IPS DF 19.7 (cell line): ENCODE data around the gene EMX1.

Source experiments
- DNase-seq: peaks from one replicate; pipeline ENCODE4 v3.0.0-alpha.2; 2013; ENCODE audit warnings: low read depth, low spot score

Gene EMX1

GRCh38 chr2:72924353-72925240, 7.3 kb downstream of the EMX1 start:
- DNase-seq: no peak

DNA sequence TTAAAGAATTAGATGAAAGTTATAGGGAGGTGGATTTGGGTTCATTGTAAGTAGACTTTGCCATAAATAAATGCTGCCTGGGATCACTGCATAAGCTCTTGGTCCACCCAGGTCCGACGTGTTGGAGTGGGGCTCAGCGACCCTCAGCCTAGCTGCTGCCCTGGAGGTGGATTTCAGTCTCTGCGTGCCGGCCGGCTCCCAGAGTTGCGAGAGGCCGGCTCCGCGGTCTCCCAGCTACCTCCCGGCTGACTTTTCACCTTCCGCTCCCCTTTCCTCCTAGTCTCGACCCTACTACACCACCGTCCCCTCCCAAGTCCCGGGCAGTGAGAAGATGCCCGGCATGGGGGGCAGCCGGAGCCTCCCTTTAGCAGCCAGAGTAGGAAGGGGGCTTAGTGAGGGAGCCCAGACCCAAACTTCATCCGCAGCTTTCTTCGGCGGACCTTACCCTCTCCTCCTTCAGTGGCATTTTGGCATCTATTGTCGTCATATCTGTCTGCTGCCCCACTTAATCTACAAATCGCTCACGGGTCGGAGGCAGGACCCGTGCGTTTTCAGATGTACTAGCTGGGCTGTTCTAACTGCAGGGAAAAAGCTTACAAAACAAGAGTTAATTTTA, 8.1 kb downstream of the EMX1 start:
- DNase-seq: no peak

GRCh38 chr2:72926368-72926767, 9.0 kb downstream of the EMX1 start:
- no peak for DNase-seq

DNA sequence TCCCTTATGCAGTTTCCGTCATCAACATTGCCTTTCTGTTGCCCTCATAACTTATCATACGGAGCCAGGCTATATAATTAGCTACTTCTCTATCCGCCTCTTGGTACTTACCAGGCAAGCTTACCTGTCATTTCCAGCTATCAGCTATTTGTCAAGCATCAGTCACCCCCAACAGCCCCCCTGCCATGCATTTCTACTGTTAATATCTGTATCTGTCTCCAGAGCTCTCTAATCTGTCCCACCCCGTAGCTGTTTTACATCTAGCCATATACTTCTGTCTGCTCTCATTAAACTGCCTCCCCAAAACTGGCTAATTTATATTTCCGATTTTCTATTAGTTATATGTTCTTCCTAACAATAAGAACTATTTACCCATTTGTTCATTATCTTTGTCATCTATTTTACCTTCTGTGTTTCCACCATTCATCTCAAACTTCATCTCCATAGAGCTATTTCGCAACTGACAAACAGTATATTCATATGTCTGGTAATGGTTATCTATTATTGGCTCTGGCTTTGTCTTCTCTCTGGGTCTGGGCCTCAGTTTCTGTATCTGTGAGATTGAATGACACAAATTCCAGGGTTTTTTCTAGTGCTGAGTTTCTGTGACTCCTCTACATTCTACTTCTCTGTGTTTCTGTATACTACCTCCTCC, 9.6 kb downstream of the EMX1 start:
- no peak for DNase-seq

DNA sequence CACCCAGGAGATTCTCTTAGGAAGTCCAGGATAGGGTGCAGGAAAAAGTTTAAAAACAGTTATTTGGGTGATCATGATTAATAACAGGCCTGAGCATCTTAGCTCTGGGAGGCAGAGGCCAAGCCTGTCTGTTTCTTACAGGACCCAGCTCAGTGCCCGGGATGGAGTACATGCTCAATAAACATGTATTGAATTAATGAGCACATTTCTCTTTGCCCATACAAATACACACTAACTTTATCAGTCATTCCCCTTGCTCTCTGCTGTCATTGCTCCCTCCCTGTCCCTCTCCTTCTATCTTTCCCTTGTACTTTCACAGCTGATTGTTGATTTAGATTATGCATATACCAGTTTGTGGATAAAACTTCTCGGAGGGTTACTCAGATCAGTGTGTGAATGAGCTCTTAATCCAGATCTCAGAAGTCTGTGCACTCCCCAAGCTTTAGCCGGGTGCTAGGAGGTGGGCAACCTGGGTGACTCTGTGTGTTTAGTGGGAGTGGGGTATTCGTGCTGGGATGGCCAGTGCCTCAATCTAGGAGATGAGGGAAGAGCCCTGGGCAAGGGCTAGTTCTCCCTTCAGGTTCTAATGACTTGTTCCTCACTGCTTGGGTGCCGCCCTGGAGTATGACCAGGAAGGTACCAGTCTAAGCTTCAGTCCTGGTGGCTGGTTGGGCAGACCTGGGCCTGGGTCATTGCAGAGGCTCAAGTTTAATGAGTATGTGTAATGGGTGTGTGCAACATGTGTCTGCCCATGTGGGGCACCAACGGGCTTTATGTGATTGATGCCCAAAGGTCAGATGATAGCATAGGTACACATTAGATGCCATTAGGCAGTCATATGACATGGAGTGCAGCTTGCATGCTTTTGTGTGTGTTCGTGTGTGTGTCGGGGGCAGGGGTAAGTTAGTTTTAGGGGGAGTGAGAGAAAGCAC, 10.6 kb downstream of the EMX1 start:
- DNase-seq: no peak

DNA sequence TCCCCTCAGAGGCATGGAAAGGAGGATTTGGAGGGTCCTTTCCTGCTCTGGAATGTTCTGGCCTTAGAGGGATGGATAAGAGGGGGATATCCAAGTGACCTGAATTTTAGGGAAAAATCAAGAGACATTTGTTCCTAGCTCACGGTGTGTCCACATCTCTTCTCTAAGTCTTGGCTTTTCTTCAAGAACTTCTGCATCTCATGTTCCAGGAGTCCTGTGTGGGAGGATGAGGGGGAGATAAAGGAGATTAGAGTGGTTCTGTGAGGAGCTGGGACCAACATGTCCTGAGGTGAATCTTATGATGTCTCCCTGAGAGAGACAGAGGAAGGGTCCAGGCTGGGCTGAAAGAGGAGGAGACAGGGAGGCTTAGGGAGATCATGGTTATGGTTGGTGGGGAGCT, 11.7 kb downstream of the EMX1 start:
- DNase-seq: no peak

DNA sequence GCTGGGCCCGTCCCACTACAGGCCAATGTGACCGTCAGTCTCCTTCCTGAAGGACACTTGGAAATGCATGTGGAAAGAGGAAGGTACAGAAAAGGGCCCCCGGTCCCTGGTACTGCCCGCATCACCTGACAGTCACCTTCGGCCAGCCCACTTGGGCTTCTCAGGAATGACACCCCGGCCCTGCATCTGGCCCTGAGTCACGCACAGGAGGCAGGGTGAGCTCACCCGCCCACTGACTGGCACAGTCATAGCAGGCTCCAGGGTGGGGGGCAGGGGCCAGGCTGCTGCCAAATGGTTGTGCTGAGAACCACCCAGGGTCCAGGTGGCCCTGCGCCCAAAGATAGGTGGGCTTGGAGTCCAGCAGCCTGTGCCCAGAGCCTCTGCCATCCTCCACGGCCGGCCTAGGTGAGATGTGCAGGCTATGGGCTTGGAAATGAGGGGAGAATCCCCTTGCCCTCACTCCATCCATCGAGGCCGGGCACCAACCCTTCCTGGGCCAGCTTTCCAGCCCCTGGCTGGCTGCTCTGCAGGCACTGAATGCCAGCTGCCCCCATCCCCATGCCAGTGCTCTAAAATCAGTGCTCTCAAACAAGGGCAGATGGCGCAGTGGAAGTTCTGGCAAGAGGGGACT, 14.1 kb downstream of the EMX1 start:
- no peak for DNase-seq

DNA sequence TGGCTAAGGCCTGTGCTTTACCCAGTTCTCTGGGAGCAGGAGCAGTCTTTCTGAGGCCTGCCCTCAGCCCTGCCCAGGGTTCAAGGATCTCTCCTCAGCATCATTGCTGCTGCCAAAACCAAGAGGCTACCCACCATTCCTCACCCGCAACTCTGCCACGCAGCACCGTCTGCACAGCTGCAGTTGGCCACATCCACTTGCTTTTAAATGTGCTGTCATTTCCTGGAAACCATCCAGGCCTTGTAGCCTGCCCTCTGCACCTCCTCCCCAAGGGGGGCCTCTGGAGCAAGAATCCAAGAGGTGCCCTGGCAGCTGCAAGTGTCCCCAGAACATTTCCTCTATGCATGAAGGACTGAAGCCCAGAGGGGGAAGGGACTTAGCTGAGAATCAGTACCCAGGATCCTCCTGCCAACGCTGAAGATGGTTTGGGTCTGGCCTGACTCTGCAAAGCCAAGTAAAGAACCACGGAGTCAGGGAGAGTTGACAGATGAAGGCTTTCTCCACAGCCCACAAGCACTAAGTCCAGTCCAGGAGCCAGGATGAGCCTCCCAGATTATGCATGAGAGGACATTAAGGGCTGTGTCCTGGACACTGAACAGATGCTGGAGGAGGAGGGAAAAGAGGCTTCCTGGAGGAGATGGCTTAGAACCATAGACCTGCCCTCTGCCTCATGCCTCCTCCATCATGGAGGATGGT, 14.9 kb downstream of the EMX1 start:
- no peak for DNase-seq

DNA sequence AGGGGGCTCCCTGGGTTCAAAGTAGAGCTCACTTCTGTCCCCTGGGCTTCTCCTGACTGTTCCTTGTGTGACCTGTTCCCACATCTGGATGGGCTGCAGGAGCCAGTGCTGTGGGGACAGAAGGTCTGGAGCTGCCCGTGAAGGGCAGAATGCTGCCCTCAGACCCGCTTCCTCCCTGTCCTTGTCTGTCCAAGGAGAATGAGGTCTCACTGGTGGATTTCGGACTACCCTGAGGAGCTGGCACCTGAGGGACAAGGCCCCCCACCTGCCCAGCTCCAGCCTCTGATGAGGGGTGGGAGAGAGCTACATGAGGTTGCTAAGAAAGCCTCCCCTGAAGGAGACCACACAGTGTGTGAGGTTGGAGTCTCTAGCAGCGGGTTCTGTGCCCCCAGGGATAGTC, 15.5 kb downstream of the EMX1 start:
- DNase-seq: no peak

GRCh38 chr2:72933207-72933606, 15.9 kb downstream of the EMX1 start:
- DNase-seq: no peak

DNA sequence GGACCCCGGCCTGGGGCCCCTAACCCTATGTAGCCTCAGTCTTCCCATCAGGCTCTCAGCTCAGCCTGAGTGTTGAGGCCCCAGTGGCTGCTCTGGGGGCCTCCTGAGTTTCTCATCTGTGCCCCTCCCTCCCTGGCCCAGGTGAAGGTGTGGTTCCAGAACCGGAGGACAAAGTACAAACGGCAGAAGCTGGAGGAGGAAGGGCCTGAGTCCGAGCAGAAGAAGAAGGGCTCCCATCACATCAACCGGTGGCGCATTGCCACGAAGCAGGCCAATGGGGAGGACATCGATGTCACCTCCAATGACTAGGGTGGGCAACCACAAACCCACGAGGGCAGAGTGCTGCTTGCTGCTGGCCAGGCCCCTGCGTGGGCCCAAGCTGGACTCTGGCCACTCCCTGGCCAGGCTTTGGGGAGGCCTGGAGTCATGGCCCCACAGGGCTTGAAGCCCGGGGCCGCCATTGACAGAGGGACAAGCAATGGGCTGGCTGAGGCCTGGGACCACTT, 16.4 kb downstream of the EMX1 start:
- no peak for DNase-seq

DNA sequence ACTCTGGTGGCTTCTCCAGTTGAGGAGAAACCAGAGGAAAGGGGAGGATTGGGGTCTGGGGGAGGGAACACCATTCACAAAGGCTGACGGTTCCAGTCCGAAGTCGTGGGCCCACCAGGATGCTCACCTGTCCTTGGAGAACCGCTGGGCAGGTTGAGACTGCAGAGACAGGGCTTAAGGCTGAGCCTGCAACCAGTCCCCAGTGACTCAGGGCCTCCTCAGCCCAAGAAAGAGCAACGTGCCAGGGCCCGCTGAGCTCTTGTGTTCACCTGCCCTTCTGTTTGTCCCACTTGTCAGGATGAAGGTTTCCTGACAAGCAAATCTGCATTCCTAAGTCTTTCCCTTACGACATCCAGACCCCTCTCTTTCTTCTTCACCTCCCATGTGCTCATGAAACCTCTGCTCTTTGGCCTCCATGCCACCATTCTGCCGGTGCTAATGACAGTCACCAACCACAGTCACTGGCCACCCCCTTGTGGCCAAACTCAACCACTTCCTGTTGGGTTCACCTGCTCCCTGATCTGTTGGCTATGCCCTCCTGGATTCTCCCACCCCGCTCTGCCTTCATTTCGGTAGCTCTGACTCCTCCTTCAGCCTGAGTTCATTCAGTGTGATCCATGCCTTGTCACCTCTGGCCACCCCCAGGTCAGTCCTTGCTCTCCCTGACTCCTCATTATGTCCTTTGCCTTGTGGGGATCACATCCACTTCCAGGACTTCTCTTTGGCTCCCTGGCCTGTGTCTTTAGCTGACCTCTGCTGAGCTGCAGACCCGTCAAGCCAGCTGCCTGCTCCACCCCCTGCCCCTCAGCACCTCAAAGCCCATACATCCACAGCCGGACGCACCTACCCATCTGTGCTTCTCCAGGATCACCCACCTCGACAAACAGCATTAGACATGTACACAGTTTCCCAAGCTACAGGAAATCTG, 17.6 kb downstream of the EMX1 start:
- DNase-seq: no peak

GRCh38 chr2:72935611-72935957, 18.3 kb downstream of the EMX1 start:
- no peak for DNase-seq

DNA sequence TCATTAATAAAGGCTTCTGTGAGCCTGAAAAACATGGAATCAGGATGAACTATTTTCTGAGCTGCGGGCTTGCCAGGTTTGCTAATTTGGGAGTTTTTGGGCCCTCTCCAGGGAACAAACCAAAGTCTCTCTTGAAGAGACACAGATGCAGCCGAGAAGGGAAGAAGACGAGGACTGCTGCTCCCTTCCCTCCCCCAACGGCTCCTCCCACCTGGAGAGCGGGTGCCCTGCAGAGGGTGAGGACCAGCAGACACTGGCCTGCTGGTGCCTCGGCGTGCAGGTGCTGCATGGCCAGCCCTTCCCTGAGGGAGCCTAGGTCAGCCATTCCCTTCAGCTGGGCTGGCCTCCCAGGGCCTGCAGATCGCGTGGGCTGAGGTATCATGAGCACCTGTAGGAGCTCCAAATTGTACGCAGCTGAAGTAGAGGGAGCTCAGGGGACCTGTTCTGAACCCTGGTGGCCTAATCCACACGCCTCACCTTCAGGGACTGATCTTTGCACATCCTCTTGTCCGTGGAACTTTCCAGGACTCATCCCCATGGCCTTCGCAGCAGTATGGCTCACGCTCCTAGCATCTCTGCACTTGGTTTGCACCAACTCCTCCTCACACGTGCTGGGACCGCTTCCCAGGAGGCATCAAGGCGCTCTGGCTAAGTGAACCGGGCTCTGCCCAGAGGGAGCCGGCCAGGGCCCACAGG, 19.5 kb downstream of the EMX1 start:
- DNase-seq: no peak

DNA sequence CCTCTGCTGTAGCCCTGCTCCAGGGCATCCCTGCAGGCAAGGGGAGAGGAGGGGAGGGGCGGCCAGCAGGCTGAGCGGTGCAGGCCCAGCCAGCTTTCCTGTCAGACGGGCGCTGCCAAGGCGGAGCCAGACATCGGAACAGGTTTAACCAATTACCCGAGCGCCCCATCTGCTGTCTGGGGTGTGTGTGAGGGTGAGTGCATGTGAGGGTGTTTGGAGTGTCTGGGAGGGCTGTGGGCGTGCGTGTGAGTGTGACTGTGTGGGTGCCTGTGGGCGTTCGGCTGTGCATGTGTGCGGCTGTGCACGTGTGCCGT, 20.0 kb downstream of the EMX1 start:
- no peak for DNase-seq

GRCh38 chr2:72938455-72938854, 21.1 kb downstream of the EMX1 start:
- no peak for DNase-seq

DNA sequence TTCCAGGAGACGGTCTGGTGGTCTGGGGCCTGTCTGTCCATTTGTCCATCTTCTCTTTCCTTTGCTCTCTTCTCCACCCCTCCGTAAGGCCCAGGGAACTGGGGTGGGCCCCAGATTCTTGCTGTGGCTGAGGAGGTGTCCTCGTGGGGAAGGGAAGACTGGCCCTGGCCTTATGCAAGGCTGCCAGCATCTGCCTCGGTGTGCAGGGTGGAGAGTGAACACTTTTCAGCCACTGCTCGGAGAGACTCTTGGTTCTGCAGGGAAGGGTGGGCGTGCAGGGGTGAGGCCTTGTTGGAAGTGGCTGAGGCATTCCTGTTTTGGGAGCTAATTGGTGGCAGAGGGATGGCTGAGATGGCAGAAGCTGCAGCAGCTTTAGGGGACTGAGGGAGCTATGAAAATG, 23.0 kb downstream of the EMX1 start:
- no peak for DNase-seq

- no peak for DNase-seq
Observed at GRCh38 chr2:72940786-72941185, 23.5 kb downstream of the EMX1 start.

GRCh38 chr2:72942293-72942692, 25.0 kb downstream of the EMX1 start:
- no peak for DNase-seq
